ENCODE data around the gene STAP1.

Gene STAP1

DNA sequence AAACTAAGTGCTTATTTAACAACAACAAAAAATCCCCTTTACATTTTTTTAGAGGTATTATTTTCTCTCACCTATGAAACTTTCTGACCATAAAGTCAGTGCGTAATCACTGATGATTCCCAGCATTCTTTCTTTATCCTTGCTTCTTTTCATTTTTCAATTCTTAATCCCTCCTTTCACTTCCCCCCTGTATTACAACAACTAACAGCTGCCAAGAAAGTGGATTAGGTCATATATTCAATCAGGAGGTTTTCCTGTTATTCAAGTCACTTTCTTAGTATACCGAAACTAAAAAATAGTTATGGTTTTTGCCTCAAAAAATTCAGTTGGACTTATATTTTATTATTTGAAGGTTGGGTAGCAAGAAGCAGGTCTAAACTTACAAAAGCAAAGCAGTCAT lies 2.1 kb upstream of the STAP1 start:
- no peak for DNase-seq (ENCODE audit: low read depth, low spot score)

DNA sequence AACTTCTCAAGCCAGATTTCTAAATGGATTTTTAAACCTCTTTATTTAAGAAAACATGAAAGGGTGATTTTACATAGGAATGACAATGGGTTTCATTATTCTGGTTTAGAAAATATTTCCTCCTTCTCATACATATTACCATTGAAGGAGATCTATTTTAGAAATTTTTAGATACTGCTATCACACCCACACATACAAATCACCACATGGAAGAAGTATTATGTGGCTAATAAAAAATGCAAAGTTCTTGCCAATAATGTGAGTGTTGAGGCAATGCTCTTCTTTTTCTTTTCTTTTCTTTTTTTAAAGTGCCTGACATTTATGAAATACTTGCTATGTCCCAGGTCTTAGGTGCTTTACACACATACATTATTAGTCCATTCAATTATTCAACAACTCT lies 6.8 kb downstream of the STAP1 start:
- DNase-seq (ENCODE audit: low read depth, low spot score) = no peak

DNA sequence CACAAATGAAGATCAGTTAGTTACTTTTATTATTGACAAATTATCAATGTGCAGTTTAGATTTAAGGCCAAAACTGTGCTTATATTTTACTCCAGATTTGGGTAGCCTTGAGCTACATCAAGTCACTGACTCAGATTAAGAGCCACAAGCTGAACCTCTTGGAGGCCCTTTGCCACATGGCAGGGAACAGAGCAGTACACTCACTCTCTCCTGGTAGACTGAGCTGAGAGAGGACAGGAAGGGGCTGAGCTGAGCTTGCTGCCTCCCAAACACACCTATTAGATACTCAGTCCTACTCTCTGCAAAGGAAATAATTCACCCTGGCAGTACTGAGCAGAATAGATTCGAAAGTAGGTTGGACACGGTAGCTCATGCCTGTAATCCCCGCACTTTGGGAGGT lies 7.8 kb downstream of the STAP1 start:
- DNase-seq (ENCODE audit: low read depth, low spot score) = no peak

DNA sequence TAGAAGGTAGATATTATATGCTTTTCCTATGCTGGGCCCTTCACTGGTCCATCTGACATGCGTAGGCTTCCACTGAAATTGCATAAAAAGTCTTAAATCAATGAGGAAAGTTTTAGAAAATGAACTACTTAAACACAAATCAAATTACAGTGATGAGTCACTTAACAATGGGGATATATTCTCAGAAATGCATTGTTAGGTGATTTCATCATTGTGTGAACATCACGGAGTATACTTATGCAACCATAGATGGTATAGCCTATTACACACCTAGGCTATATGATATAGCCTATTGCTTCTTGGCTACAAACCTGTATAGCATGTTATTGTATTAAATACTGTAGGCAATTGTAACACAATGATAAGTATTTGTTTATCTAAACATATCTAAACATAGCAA lies 10.3 kb downstream of the STAP1 start:
- no peak for DNase-seq (ENCODE audit: low read depth, low spot score)

- DNase-seq (ENCODE audit: low read depth, low spot score) = no peak
These were observed 12.0 kb downstream of the STAP1 start for GRCh38 chr4:67570537-67570936.

DNA sequence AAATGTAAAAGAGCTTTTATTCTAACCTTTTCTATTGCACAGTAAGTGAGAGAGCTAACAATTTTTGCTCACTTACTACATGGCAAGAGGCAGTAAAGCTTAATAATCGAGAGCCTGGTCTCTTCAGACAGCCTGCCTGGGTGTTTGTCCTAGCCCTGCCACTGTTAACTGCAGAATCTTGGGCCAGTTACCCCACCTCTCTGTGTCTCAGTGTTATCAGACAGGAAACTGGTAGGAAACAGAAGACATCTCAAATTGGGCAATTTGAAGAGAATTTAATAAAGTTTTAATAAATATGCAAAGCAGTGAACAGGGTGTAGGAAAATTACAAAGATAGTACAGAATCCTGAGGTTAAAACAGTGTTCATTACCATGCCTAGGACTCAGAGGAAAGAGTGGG lies 13.4 kb downstream of the STAP1 start:
- DNase-seq (ENCODE audit: low read depth, low spot score) = no peak

GRCh38 chr4:67573193-67573592 lies 14.7 kb downstream of the STAP1 start:
- no peak for DNase-seq (ENCODE audit: low read depth, low spot score)

GRCh38 chr4:67575232-67576058 lies 16.9 kb downstream of the STAP1 start:
- no peak for DNase-seq (ENCODE audit: low read depth, low spot score)

- no peak for DNase-seq (ENCODE audit: low read depth, low spot score)
These were observed 17.5 kb downstream of the STAP1 start for GRCh38 chr4:67576059-67576466.

DNA sequence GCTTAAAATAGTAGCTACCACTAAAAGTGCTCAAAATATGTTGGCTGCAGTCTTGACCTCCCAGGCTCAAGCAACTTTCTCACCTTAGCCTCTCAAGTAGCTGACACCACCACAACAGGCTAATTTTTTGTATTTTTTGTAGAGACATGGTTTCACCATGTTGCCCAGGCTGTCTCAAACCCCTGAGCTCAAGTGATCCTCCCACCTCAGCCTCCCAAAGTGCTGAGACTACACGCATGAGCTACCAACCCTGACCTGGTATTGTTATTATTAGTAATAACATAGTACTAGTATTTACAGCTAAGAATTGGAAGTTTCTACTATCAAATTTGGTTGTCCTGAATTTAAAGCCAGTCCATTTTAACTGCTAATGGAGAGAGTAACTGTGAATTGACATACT lies 18.0 kb downstream of the STAP1 start:
- DNase-seq (ENCODE audit: low read depth, low spot score) = no peak

GRCh38 chr4:67580577-67580976 lies 22.1 kb downstream of the STAP1 start:
- no peak for DNase-seq (ENCODE audit: low read depth, low spot score)

- DNase-seq (ENCODE audit: low read depth, low spot score) = no peak
These were observed 22.8 kb downstream of the STAP1 start for GRCh38 chr4:67581208-67581857.

- no peak for DNase-seq (ENCODE audit: low read depth, low spot score)
These were observed 23.4 kb downstream of the STAP1 start for GRCh38 chr4:67581913-67582312.

GRCh38 chr4:67584496-67584895 lies 26.0 kb downstream of the STAP1 start:
- DNase-seq (ENCODE audit: low read depth, low spot score) = no peak

GRCh38 chr4:67587156-67587555 lies 28.6 kb downstream of the STAP1 start:
- no peak for DNase-seq (ENCODE audit: low read depth, low spot score)

GRCh38 chr4:67593741-67594175 lies 35.2 kb downstream of the STAP1 start:
- DNase-seq (ENCODE audit: low read depth, low spot score) = no peak

- no peak for DNase-seq (ENCODE audit: low read depth, low spot score)
These were observed 44.9 kb downstream of the STAP1 start for GRCh38 chr4:67603310-67604028.

DNA sequence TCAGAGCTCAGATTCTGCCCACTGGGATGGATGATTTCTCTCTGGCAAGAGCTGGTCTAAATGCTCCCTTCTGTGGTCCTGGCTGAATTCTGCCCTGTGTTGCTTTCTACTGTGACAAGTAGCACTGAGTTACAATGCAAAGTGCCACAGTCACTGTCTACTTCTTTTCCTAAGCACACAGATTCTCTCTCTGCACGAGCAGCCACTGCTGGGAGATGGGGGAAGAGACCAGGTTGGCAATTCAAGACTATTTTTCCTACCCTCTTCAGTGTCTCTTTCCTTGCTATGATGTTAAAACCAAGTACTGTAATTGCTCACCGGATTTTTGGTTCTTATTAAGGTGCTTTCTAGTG lies 45.5 kb downstream of the STAP1 start:
- DNase-seq (ENCODE audit: low read depth, low spot score) = no peak

DNA sequence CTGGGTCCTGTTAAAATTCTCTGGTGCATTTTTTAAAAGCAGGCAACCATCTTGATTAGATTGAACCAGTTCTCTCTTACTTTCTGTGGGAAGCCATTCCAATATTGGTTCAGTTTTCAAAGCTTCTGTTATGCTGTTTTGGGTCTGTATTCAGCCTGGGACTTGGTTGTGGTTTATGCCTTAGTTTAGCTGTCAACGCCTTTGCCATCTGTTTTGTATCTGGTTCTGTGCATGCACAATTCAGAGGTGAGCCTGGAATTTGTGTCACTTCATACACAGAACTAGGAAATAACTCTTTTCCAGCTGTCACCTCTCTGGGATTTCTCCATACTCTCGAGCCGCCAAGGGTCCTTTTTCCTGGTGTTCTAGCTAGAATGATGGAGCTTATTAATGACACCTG lies 46.2 kb downstream of the STAP1 start:
- DNase-seq (ENCODE audit: low read depth, low spot score) = no peak

DNA sequence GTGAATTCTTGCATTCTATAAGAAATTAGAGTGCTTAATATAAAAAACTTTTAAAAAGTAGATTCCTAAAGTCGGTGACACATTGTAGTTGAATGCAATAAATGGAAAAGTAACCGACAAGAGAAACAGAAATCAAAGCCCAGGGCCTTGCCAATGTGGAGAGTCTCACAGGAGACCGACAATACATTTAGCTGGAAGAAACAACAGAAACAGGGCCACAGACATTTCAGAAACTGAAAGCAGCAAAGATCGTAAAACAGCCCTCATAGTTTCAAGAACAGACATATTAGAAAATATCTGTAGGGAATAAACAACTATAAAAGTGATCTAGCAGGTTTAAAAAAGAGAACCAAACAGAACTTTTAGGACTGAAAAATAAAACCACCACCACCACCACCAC lies 49.5 kb downstream of the STAP1 start:
- no peak for DNase-seq (ENCODE audit: low read depth, low spot score)

GRCh38 chr4:67614186-67614585 lies 55.7 kb downstream of the STAP1 start:
- no peak for DNase-seq (ENCODE audit: low read depth, low spot score)

- DNase-seq (ENCODE audit: low read depth, low spot score) = no peak
These were observed 56.6 kb downstream of the STAP1 start for GRCh38 chr4:67615119-67615518.

DNA sequence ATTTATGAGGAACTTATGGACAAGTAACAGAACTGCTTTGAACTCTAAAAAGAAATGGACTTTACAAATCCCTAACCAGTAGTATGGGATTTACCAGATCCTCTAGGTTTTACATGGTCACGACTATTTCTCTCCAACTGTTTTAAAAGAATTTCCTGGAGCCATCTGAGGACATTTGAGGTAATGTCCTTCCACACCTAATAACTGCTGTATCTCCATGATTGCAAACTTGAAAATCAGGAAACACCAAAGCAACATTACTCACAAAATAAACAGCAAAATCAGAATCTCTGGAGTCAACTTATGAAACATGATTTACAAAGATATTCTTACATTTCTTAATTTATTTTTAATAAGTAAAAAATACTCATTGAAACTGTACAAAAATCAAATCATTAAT lies 58.0 kb downstream of the STAP1 start:
- no peak for DNase-seq (ENCODE audit: low read depth, low spot score)

Measured in iPS DF 19.7 (cell line).